Activated naive CD4-positive, alpha-beta T cell treated with anti-CD3 and anti-CD28 coated beads, Interleukin-2, amount 10 ng/mL, durations not matched to agents 7 days and 5 days (primary cell): ENCODE measurements around the gene INHBC.

ENCODE experiments used
- CTCF ChIA-PET: fragments of 350-600 bp; sonication (Branson Sonifier 250); formaldehyde crosslinking; loops from one replicate; lab custom pipeline; 2021; ENCODE audit warnings: antibody characterized with exemption; lab: Charles Lee
- DNase-seq: peaks from one replicate; pipeline ENCODE4 v3.0.0-alpha.2; 2020
- H3K27ac Mint-ChIP-seq: one replicate; pipeline ENCODE4 v1.8.0; 2021; ENCODE audit warnings: mild to moderate bottlenecking, moderate library complexity, mixed read lengths
- H3K27me3 Mint-ChIP-seq: one replicate; pipeline ENCODE4 v1.8.0; 2021; ENCODE audit warnings: mild to moderate bottlenecking, mixed read lengths
- H3K36me3 Mint-ChIP-seq: one replicate; pipeline ENCODE4 v1.8.0; 2021; ENCODE audit warnings: mixed read lengths
- H3K4me1 Mint-ChIP-seq: one replicate; pipeline ENCODE4 v1.8.0; 2021; ENCODE audit warnings: mixed read lengths
- H3K4me3 Mint-ChIP-seq: one replicate; pipeline ENCODE4 v1.8.0; 2021; ENCODE audit warnings: mild to moderate bottlenecking, moderate library complexity, mixed read lengths
- H3K9me3 Mint-ChIP-seq: one replicate; pipeline ENCODE4 v1.8.0; 2021; ENCODE audit warnings: mixed read lengths

The INHBC gene

DNA sequence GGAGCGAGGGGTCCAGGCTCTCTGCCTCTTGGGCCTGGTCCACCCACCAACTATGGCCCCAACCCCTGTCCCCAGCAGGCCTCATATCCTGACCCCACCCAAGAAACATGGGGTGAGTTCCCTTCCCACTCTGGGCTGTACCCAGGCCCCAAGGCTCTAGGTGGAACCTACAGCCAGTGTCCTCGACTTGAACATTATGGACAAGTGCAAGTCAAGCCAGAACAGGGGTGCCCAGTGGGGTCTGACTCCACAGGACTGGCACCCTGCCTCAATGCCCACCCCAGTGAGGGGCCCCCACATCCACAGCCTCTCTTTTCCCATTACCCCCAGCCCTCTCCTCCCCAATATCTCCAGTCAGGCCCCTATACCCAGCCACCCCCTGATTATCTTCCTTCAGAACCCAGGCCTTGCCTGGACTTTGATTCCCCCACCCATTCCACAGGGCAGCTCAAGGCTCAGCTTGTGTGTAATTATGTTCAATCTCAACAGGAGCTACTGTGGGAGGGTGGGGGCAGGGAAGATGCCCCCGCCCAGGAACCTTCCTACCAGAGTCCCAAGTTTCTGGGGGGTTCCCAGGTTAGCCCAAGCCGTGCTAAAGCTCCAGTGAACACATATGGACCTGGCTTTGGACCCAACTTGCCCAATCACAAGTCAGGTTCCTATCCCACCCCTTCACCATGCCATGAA is 36.5 kb downstream of the INHBC start:
- no peak overlapping the region for H3K27ac Mint-ChIP-seq
- H3K4me1 Mint-ChIP-seq = peaks cover 48% of the 10 kb centered on the region
- H3K4me3 Mint-ChIP-seq = no peak overlapping the region
- CTCF ChIA-PET = interaction anchor here (1.3 kb wide), 1 partner anchor 12 kb away, joined by 5 read pairs; no protein-coding TSS in a partner anchor
- DNase-seq = no peak
- H3K36me3 Mint-ChIP-seq = peaks cover 64% of the 10 kb centered on the region
- H3K27me3 Mint-ChIP-seq = no peaks in the 10 kb centered on the region
- H3K9me3 Mint-ChIP-seq = no peaks in the 10 kb centered on the region

DNA sequence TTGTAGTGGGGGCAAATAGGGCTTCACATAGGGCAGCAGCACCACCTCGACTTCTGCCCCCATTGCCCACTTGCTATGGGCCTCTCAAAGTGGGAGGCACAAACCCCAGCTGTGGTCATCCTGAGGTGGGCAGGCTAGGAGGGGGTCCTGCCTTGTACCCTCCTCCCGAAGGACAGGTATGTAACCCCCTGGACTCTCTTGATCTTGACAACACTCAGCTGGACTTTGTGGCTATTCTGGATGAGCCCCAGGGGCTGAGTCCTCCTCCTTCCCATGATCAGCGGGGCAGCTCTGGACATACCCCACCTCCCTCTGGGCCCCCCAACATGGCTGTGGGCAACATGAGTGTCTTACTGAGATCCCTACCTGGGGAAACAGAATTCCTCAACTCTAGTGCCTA is 37.1 kb downstream of the INHBC start:
- Mint-ChIP-seq H3K4me3 (no peak overlapping the region), H3K36me3 (peaks cover 70% of the 10 kb centered on the region), H3K27me3 (no peaks in the 10 kb centered on the region), H3K27ac (no peak overlapping the region), H3K9me3 (no peaks in the 10 kb centered on the region), H3K4me1 (peaks cover 51% of the 10 kb centered on the region)
- DNase-seq = no peak
- CTCF ChIA-PET = interaction anchor here (1.3 kb wide), 1 partner anchor 13 kb away, joined by 5 read pairs; no protein-coding TSS in a partner anchor

DNA sequence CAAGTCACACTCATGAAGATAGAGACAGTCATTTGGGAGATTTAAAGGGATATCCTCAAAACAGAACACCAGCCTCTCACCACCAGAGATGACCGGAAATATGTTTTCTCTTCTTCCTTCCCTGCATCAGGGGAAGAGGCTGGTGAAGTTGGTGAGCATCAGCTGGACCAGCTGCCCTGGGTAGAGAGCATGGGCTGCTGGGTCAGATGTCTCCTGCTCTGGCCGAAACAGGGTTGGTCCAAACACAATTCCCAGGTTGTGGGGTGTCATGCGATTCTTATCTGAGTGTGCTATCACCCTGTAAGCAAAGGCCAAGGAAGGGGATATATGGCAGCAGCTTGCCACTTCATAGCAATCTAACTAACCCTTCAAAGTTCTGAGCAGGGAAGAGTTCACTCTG is 37.8 kb downstream of the INHBC start:
- Mint-ChIP-seq H3K36me3 (peaks cover 71% of the 10 kb centered on the region), H3K4me3 (no peak overlapping the region), H3K4me1 (peaks cover 51% of the 10 kb centered on the region), H3K9me3 (no peaks in the 10 kb centered on the region), H3K27me3 (no peaks in the 10 kb centered on the region), H3K27ac (no peak overlapping the region)
- no peak for DNase-seq
- CTCF ChIA-PET = interaction anchor here (1.3 kb wide), 1 partner anchor 14 kb away, joined by 5 read pairs; no protein-coding TSS in a partner anchor

DNA sequence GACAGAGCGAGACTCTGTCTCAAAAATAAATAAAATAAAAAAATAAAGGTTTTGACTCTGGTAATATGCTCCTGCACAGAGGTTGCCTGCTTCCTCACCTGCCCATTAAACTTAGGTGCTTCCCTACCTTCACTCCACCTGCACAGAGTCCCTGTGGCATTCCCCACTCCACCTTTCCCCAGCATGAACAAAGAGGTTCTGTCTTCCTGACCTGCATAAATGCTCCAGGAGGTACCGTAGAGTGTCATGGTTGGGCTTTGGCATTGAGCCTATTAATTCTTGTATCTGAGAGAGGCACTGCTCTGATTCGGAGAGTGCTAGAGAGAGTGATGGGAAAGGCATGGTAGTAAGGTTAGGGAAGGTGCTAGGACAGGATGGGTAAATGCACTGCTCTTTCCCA is 38.8 kb downstream of the INHBC start:
- peaks cover 55% of the 10 kb centered on the region for H3K4me1 Mint-ChIP-seq
- no peaks in the 10 kb centered on the region for H3K27me3 Mint-ChIP-seq
- H3K4me3 Mint-ChIP-seq = no peak overlapping the region
- H3K36me3 Mint-ChIP-seq = peaks cover 64% of the 10 kb centered on the region
- no peaks in the 10 kb centered on the region for H3K9me3 Mint-ChIP-seq
- no peak for DNase-seq
- CTCF ChIA-PET = interaction anchor here (3.1 to 6.2 kb wide), 2 partner anchors 10 to 15 kb away, joined by 13 to 67 read pairs; partner anchors contain the start of gene GLI1
- H3K27ac Mint-ChIP-seq = no peak overlapping the region

DNA sequence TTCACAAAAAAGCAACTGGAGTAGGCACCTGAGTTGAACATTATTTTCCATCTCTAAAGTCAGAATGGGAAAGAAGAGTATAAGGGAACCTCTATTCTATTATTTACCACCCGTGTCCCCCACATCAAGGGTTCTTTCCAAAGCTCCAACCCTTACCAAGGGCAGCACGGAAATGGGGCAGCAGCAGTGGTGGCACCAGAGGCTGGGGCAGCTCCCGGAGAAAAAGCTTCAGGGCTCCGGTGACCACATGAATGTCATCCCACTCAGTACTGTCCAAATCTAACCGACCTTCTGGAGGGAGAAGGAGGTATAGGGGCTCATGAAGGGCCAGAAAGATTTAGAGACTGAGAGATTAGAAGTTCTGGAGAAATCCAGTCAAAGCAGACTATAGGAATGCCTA is 39.3 kb downstream of the INHBC start:
- H3K4me1 Mint-ChIP-seq = peaks cover 60% of the 10 kb centered on the region
- H3K4me3 Mint-ChIP-seq = peak overlapping the region; percentile 69
- no peak for DNase-seq
- no peaks in the 10 kb centered on the region for H3K9me3 Mint-ChIP-seq
- H3K27me3 Mint-ChIP-seq = no peaks in the 10 kb centered on the region
- CTCF ChIA-PET = interaction anchor here (1.0 to 6.2 kb wide), 3 partner anchors 11 to 42 kb away, joined by 3 to 67 read pairs (median 13); partner anchors contain the start of gene GLI1
- H3K27ac Mint-ChIP-seq = no peak overlapping the region
- H3K36me3 Mint-ChIP-seq = peaks cover 63% of the 10 kb centered on the region

DNA sequence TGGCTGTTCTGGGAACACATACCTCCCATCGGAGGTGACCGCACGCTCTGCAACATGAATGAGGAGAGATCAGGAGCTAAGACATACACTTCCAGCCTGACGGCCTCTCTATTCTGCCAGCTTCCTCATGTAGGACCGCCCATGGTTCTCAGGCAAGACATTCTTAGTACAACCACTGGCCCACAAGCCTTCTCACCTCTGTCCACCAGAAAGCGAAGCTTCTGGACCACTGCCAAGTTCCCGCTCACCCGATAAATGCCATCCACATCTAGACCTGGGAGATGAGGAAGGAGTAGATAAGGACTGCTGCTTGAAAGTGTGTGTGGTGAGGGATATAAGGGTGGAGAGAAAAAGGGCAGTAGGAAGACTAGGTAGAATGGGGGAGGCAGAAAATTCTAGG is 39.8 kb downstream of the INHBC start:
- Mint-ChIP-seq H3K27me3 (no peaks in the 10 kb centered on the region), H3K4me3 (peak overlapping the region; percentile 69), H3K9me3 (no peaks in the 10 kb centered on the region), H3K36me3 (peaks cover 59% of the 10 kb centered on the region), H3K27ac (no peak overlapping the region), H3K4me1 (peaks cover 63% of the 10 kb centered on the region)
- no peak for DNase-seq
- CTCF ChIA-PET = interaction anchor here (1.0 to 6.2 kb wide), 5 partner anchors 11 to 56 kb away, joined by 3 to 67 read pairs (median 3); partner anchors contain the start of gene GLI1

DNA sequence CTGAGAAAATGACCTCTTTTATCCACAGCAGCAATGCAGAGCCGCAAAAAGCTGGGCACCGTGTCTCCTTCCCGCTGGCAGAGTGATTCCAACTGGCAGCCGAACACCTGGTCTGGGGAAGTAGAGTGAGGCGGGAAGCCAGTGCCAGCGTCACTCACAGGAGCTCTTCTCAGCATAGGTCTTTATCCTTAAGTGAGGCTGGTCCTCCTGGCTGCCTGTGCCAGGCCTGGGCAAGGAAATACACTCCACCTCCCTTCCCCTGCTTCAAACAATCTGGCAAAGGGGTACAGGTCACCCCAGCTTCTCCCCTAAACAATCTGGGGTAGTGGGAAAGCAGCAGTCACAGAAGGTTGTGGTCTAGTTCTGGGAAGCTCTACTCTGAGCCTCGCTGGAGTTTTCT is 40.3 kb downstream of the INHBC start:
- Mint-ChIP-seq H3K9me3 (no peaks in the 10 kb centered on the region), H3K27ac (no peak overlapping the region), H3K4me3 (peak overlapping the region; percentile 69), H3K4me1 (peaks cover 65% of the 10 kb centered on the region), H3K27me3 (no peaks in the 10 kb centered on the region), H3K36me3 (peaks cover 55% of the 10 kb centered on the region)
- CTCF ChIA-PET = interaction anchor here (0.7 to 6.2 kb wide), 6 partner anchors 12 to 72 kb away, joined by 3 to 67 read pairs (median 4); partner anchors contain the start of gene GLI1
- no peak for DNase-seq

DNA sequence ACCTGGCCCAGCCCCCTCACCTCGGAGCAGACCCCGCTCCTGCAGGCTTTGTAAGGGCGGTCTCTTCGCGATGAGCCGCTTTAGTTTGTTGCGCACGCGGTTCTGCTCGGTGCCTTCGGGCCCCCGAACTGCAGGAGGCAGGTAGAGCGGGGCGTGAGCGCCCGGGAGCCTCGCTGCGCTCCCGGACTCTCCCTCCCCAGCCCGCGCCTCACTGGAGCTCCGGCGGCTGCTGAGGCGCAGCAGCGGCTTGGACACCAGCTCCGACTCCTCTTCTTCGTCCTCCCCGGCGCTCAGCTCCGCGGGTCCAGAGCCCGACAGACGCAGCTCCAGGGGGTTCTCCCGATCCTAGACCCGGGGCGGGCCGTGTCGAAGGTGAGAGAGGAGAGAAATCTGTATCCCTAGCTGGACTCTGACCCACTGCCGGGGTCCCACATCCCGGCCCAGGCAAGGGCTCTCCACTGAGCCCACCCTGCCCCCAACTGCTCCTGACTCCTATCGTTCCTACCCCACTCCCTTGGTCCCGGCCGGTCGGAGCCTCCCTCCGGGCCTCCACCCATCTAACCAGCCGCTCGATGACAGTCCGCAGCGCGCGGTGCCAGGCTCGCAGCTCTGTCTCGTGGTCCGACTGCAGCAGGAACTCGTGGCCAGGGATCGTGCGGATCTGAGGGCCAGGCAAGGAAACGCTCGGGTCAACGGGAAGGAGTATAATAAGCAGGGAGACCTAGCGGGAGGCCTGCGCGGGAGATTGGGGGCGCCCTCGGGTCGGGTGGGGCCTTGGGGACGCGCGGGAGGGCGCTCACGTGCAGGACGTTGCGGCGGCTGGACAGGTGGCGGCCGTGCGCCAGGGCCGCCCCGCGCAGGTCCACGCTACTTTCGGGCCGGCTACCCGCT is 40.9 kb downstream of the INHBC start:
- Mint-ChIP-seq H3K9me3 (no peaks in the 10 kb centered on the region), H3K36me3 (peaks cover 54% of the 10 kb centered on the region), H3K4me1 (peaks cover 70% of the 10 kb centered on the region), H3K4me3 (peak overlapping the region; percentile 99), H3K27me3 (no peaks in the 10 kb centered on the region), H3K27ac (peak overlapping the region; percentile 99)
- CTCF ChIA-PET = interaction anchor here (0.6 to 6.2 kb wide), 11 partner anchors 12 to 206 kb away, joined by 3 to 67 read pairs (median 3); partner anchors contain the start of genes GLI1 and MARS1
- peak; percentile 27 for DNase-seq

DNA sequence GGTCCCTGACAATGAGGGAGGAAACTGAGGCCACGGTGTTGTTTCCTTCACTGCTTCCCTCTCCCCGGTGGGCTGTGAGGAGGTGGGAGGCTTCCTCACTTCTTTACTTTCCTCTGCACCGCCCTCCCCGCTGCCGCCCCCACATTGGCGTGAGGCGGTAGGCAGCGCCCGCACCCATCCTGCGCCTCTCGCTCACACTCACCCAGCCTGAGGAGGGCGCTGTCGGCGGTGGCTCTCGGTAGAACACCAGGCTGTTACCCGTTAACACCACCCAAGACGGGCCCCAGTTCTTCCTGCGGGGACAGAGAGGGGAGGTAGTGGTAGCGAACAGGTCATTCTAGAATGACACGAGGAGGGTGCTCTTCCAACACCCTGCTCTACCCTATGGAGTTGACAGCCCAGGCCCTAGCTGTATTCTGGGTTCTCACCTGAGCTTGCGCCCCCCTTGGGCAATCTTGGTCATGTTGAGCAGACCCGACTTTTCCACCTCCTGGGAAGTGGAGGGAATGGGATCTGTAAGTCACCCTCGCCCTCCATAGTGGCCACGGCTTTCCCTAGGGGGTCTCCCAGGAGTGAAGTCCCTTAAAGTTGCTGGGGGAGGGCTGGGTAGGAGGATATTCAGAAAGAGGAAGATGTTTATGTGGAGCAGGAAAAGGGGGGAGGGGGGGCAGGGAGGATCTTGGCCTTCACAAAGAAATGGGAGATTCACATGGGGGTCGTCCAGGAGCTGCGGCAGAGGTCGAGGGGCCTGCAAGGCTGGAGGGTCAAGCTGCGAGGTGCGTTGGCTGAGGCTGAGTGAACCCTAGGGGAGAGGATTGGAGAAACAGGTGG is 41.8 kb downstream of the INHBC start:
- peak overlapping the region; percentile 99 for H3K27ac Mint-ChIP-seq
- peaks cover 50% of the 10 kb centered on the region for H3K36me3 Mint-ChIP-seq
- H3K9me3 Mint-ChIP-seq = no peaks in the 10 kb centered on the region
- CTCF ChIA-PET = interaction anchor here (0.6 to 6.2 kb wide), 17 partner anchors 10 to 206 kb away, joined by 3 to 67 read pairs (median 4); partner anchors contain the start of genes GLI1, INHBE and MARS1
- H3K4me3 Mint-ChIP-seq = peak overlapping the region; percentile 99
- peaks cover 75% of the 10 kb centered on the region for H3K4me1 Mint-ChIP-seq
- no peaks in the 10 kb centered on the region for H3K27me3 Mint-ChIP-seq
- DNase-seq = peak; percentile 89

DNA sequence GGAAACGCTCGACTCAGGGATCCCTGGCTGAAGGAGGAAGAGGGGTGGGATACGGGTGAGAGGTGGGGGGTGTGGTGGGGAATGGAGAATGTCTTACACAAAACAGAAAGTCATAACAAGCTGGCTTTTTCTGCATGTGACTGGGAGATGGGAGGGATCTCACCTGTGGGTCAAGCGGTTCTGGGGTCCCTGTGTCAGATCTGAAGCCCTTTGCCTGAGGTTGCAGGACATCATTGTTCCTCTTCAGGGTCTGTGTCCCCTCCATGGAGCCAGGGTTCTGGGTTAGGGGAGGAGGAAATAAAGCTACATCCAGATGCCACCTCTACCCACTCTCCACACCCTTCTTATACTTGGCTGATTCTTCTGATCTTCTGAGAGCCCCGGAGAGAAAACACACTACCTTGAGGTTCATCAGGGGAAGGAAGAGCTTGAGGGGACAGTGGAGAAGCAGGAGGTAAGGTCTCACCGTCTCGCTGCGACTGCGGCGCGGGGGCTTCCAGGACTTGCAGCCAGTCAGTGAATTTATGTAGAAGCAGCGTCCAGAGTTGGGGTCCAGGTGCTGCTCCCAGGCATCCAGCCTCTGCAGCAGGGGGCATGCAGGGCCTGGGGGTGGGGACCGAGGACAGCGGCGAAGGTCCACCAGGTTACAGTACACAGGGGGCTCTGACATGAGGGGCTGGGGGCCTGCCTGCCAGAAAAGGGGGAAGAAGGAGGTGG is 42.6 kb downstream of the INHBC start:
- peaks cover 42% of the 10 kb centered on the region for H3K36me3 Mint-ChIP-seq
- CTCF ChIA-PET = interaction anchor here (0.6 to 6.2 kb wide), 16 partner anchors 9 to 138 kb away, joined by 3 to 67 read pairs (median 4); partner anchors contain the start of genes GLI1, INHBE and MARS1

DNA sequence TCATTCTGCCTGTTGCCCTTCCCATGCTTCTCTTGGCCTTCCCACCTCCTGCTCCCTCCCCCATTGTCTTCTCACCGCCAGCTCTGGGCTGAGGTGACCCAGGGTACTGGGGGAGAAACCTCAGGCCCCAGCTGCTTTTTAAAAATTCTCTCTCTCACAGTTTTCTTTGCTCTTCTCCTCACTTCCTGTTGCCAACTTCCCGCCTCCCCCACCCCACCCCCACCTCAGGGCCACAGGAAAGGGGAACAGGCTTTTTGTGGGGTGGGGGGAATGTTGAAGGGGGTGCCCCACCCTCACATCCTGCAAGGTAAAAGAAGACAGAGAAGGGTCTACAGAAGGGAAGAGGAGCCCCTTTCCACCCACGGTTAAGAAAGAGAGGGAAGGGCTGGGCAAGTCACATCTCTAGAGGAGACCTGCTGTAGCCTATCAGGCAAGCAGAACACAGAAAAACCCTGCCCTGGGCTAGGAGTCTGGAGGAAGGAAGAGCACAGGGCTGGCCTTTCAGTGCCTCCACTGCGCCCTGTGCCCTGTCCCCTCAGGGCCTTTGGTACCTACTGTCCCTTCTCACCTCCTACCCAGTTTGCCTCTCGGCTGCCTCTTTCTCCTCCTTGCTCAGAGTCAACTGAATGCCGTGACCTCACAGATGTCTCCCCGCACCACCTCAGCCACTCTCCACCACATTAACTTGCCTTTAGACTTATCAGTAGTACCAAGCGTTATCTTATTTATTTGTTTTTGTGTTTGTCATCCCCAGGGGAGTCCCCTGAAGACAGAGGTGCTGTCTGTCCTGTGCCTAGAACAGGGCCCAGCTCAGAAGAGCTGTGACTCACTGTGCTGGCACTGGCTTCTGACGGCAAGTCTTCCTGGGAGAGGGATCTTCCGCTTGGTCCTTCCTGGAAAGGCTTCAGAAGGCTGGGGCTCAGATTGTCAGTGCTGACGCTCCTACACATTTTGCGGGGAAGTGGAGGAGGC is 43.4 kb downstream of the INHBC start:
- Mint-ChIP-seq H3K4me3 (peak overlapping the region; percentile 99), H3K36me3 (peaks cover 34% of the 10 kb centered on the region), H3K9me3 (no peaks in the 10 kb centered on the region), H3K27me3 (no peaks in the 10 kb centered on the region), H3K27ac (peak overlapping the region; percentile 99), H3K4me1 (peaks cover 69% of the 10 kb centered on the region)
- CTCF ChIA-PET = interaction anchor here (0.9 to 6.2 kb wide), 9 partner anchors 8 to 106 kb away, joined by 3 to 67 read pairs (median 6); partner anchors contain the start of genes GLI1 and MARS1
- peak; percentile 66 for DNase-seq

More for the DNA sequence above, 42.6 kb downstream of the INHBC start:
- peak; percentile 39 for DNase-seq
- no peaks in the 10 kb centered on the region for H3K9me3 Mint-ChIP-seq
- peak overlapping the region; percentile 99 for H3K27ac Mint-ChIP-seq
- peak overlapping the region; percentile 99 for H3K4me3 Mint-ChIP-seq
- H3K27me3 Mint-ChIP-seq = no peaks in the 10 kb centered on the region
- H3K4me1 Mint-ChIP-seq = peaks cover 75% of the 10 kb centered on the region

DNA sequence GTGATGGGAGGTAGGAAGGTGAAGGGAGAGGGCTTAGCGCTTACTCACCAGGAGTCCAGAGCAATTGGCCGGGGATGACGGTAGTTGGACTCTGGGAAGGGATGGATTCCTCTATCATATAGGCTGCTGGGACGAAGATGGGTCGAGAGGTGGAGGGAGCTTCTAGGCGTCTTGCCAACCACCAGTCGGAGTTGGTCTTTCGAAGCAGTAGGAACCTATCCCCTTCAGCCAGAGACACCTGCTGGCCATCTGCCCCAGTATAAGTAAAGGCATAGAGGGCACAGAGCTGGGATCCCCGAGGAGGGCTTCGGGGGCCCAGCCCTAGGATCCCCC is 44.4 kb downstream of the INHBC start:
- peak; percentile 26 for DNase-seq
- Mint-ChIP-seq H3K4me1 (peaks cover 61% of the 10 kb centered on the region), H3K27me3 (no peaks in the 10 kb centered on the region), H3K9me3 (no peaks in the 10 kb centered on the region), H3K36me3 (peaks cover 27% of the 10 kb centered on the region), H3K4me3 (peak overlapping the region; percentile 99), H3K27ac (peak overlapping the region; percentile 99)
- CTCF ChIA-PET = interaction anchor here (1.1 to 6.2 kb wide), 5 partner anchors 8 to 49 kb away, joined by 3 to 67 read pairs (median 6); no protein-coding TSS in a partner anchor
